Adrenal gland (tissue), 5 donors: ENCODE results near the gene GRIK5.

Source experiments
- POLR2A ChIP-seq, 2 donors: fragments of 450-650 bp; IDR thresholded peaks; one replicate each; pipeline ENCODE4 v1.6.1; 2017; ENCODE audit warnings: antibody characterized with exemption in 2 of 2, mild to moderate bottlenecking in 2 of 2, moderate library complexity in 1 of 2
- TF ChIP-seq, protein P1 (sequence below), 6 experiments: fragments of 450-650 bp in 4 of 6; fragments of 200-600 bp in 2 of 6; sonication (generic) in 1 of 6; IDR thresholded peaks; 1 replicate in 5 of 6; 2 replicates in 1 of 6; pipeline versions ENCODE4 v1.5.1 to v1.8.0; 2016 to 2021; ENCODE audit warnings: antibody characterized with exemption in 6 of 6, mild to moderate bottlenecking in 2 of 6, moderate library complexity in 1 of 6
- donor health status: DM: no; HTN: no; CAD: no.

DNA sequence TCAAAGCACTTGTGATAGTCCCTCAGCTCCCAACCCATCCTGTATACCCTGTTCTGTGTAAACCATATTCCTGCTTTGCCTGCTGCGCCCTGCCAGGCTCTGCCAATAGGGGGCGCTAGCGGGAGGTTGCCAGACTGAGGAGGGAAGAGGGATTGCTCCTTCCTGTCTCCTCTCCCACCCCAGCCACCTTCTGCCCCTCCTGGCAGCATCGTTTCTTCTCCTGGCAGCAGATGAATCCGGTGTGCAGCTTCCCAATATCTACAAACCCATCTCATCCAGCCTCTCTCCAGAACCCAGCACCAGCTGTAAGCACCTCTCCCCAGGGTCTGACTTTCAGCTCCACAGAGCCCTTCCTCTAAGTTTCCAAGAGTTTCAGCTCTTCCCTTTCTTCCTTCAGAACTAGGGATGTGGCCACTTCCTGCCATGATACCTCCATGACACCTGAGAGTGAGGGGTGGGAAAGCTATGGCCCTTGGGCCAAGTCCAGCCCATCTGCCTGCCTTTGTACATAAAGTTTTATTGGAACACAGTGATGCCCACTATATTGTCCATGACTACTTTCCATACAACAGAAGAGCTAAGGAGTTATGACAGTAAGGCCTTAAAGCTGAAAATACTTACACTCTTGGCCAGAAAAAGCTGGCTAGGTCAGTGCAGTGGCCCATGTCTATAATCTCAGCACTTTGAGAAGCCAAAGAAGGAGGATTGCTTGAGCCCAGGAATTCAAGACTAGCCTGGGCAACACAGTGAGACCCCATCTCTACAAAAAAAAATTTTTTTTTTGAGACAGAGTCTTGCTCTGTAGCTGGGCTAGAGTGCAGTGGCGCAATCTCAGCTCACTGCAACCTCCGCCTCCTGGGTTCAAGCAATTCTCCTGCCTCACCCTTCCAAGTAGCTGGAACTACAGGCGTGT lies 41.4 kb downstream of the GRIK5 start:
- TF ChIP-seq POLR2A (IDR thresholded peaks at IDR 0.05): no peak
- TF ChIP-seq, protein P1, sequence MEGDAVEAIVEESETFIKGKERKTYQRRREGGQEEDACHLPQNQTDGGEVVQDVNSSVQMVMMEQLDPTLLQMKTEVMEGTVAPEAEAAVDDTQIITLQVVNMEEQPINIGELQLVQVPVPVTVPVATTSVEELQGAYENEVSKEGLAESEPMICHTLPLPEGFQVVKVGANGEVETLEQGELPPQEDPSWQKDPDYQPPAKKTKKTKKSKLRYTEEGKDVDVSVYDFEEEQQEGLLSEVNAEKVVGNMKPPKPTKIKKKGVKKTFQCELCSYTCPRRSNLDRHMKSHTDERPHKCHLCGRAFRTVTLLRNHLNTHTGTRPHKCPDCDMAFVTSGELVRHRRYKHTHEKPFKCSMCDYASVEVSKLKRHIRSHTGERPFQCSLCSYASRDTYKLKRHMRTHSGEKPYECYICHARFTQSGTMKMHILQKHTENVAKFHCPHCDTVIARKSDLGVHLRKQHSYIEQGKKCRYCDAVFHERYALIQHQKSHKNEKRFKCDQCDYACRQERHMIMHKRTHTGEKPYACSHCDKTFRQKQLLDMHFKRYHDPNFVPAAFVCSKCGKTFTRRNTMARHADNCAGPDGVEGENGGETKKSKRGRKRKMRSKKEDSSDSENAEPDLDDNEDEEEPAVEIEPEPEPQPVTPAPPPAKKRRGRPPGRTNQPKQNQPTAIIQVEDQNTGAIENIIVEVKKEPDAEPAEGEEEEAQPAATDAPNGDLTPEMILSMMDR (IDR thresholded peaks at IDR 0.05): no peak
